Measurements from ENCODE around the gene TMEM151B.
A peak's percentile ranks its signal among the peaks of the same experiment; 100 is the strongest.

The TMEM151B gene

GRCh38 chr6:44255105-44255808 is 15.0 kb upstream of the TMEM151B start:
- H3K27ac ChIP-seq: peak overlapping the region; percentile 71
- no peak for TF ChIP-seq CTCF (conservative IDR thresholded peaks at IDR 0.05; ENCODE audit: low read depth)
- DNase-seq (ENCODE audit: low spot score): peak; percentile 20
- CTCF ChIA-PET: interaction anchor here (0.6 kb wide), 1 partner anchor 49 kb away, joined by 3 read pairs; no protein-coding TSS in a partner anchor
- POLR2A ChIA-PET (ENCODE audit: low non-redundant PET): no interaction called here

- DNase-seq (ENCODE audit: low spot score): peak; percentile 44
- H3K27ac ChIP-seq: peak overlapping the region; percentile 83
- POLR2A ChIA-PET (ENCODE audit: low non-redundant PET): interaction anchor here (1.0 to 1.6 kb wide), 2 partner anchors 8 to 9 kb away, joined by 4 to 6 read pairs; partner anchors contain the start of gene HSP90AB1
- TF ChIP-seq CTCF (conservative IDR thresholded peaks at IDR 0.05; ENCODE audit: low read depth): no peak
- CTCF ChIA-PET: interaction anchor here (0.5 to 1.4 kb wide), 13 partner anchors 8 to 855 kb away, joined by 3 to 8 read pairs (median 4); no protein-coding TSS in a partner anchor
These were observed 14.1 kb upstream of the TMEM151B start for GRCh38 chr6:44255871-44256774.

GRCh38 chr6:44256775-44257024 is 13.6 kb upstream of the TMEM151B start:
- DNase-seq (ENCODE audit: low spot score): no peak
- peak overlapping the region; percentile 83 for H3K27ac ChIP-seq
- TF ChIP-seq CTCF (conservative IDR thresholded peaks at IDR 0.05; ENCODE audit: low read depth): no peak
- ChIA-PET POLR2A (ENCODE audit: low non-redundant PET) (interaction anchor here (1.0 to 1.6 kb wide), 2 partner anchors 9 to 10 kb away, joined by 4 to 6 read pairs; partner anchors contain the start of gene HSP90AB1), CTCF (interaction anchor here (0.5 to 1.4 kb wide), 13 partner anchors 7 to 856 kb away, joined by 3 to 8 read pairs (median 4); no protein-coding TSS in a partner anchor)

- DNase-seq (ENCODE audit: low spot score): peak; percentile 81
- TF ChIP-seq CTCF (conservative IDR thresholded peaks at IDR 0.05; ENCODE audit: low read depth): peak; percentile 94
- CTCF ChIA-PET: interaction anchor here (0.6 to 1.4 kb wide), 11 partner anchors 8 to 771 kb away, joined by 3 to 8 read pairs (median 4); no protein-coding TSS in a partner anchor
- POLR2A ChIA-PET (ENCODE audit: low non-redundant PET): interaction anchor here (1.6 kb wide), 1 partner anchor 10 kb away, joined by 6 read pairs; the partner anchor contains the start of gene HSP90AB1
- H3K27ac ChIP-seq: peak within 1 kb of the TSS; percentile 83
These were observed 13.1 kb upstream of the TMEM151B start, which contains the start of gene SLC35B2 for GRCh38 chr6:44257025-44257752. Gene SLC35B2, minus strand, starts transcription at chr6:44257528. Its CDS starts 118 bp downstream, at chr6:44257410.

- TF ChIP-seq CTCF (conservative IDR thresholded peaks at IDR 0.05; ENCODE audit: low read depth): peak; percentile 47
- DNase-seq (ENCODE audit: low spot score): no peak
- ChIA-PET POLR2A (ENCODE audit: low non-redundant PET) (no interaction called here), CTCF (interaction anchor here (0.7 kb wide), 1 partner anchor 20 kb away, joined by 6 read pairs; no protein-coding TSS in a partner anchor)
- H3K27ac ChIP-seq: peak overlapping the region; percentile 83
These were observed 12.4 kb upstream of the TMEM151B start for GRCh38 chr6:44257753-44258324.

All from RWPE1 (cell line).